Heart left ventricle (tissue), 16 donors: ENCODE results near the gene SIGLECL1. TPM values are rescaled to one million over a fixed set of nuclear protein-coding genes. Genes with fewer than 3 reads are reported as not detected.

Experiments
- ATAC-seq, 4 donors: fragments of 200-7000 bp; cut with Tn5 transposase; one replicate each; pipeline ENCODE4 v1.9.1; 2020 to 2022; ENCODE audit warnings: moderate library complexity in 4 of 4, mild to moderate bottlenecking in 3 of 4, moderate number of reproducible peaks in 1 of 4
- DNase-seq, 5 donors: peaks; one replicate each; pipeline ENCODE4 v3.0.0-alpha.2; 2020
- H3K27ac ChIP-seq, 12 donors: fragments of 200-600 bp; sonication (generic) in 4 of 12; one replicate each; pipeline versions ENCODE4 v1.5.0 to v1.8.0; 2016 to 2022; ENCODE audit warnings: mild to moderate bottlenecking in 2 of 12
- H3K27me3 ChIP-seq, 9 donors: fragments of 200-600 bp; sonication (generic) in 2 of 9; one replicate each; pipeline versions ENCODE4 v1.5.1 to v1.8.0; 2016 to 2022; ENCODE audit warnings: mild to moderate bottlenecking in 3 of 9
- H3K36me3 ChIP-seq, 9 donors: fragments of 200-600 bp; sonication (generic) in 2 of 9; one replicate each; pipeline versions ENCODE4 v1.5.0 to v1.8.0; 2018 to 2022; ENCODE audit warnings: mild to moderate bottlenecking in 2 of 9
- H3K4me1 ChIP-seq, 12 donors: fragments of 200-600 bp; sonication (generic) in 4 of 12; one replicate each; pipeline versions ENCODE4 v1.5.0 to v1.8.0; 2016 to 2022; ENCODE audit warnings: mild to moderate bottlenecking in 3 of 12
- H3K4me3 ChIP-seq, 12 donors: fragments of 200-600 bp; sonication (generic) in 4 of 12; one replicate each; pipeline versions ENCODE4 v1.5.0 to v1.8.0; 2017 to 2022; ENCODE audit warnings: mild to moderate bottlenecking in 9 of 12, moderate library complexity in 4 of 12
- H3K9me3 ChIP-seq, 12 donors: fragments of 200-600 bp; sonication (generic) in 4 of 12; one replicate each; pipeline versions ENCODE4 v1.5.0 to v1.8.0; 2016 to 2022; ENCODE audit warnings: mild to moderate bottlenecking in 1 of 12
- CTCF ChIP-seq, 12 donors: fragments of 200-600 bp; sonication (generic) in 4 of 12; IDR thresholded peaks; one replicate each; pipeline versions ENCODE4 v1.5.0 to v1.8.0; 2018 to 2022; ENCODE audit warnings: antibody characterized with exemption in 12 of 12, mild to moderate bottlenecking in 5 of 12
- POLR2A ChIP-seq, 2 donors: fragments of 450-650 bp; IDR thresholded peaks; one replicate each; pipeline ENCODE4 v1.6.1; 2017; ENCODE audit warnings: antibody characterized with exemption in 2 of 2, mild to moderate bottlenecking in 2 of 2, moderate library complexity in 2 of 2
- WGBS, 4 donors: extraction: QIAGEN DNeasy Blood & Tissue Kit in 2 of 4; methylation state at CpG; one replicate each; pipeline versions ENCODE4 v1.1.5 to v1.1.7; 2013 to 2018; 5-methylcytosine and 5-hydroxymethylcytosine counted together
- intact Hi-C, 10 donors: fragments of 100-400 bp; cut with DNase I; formaldehyde crosslinking; loops; one replicate each; pipeline versions ENCODE4 v1.11.1 to v1.14.2; 2022
- polyA plus RNA-seq, 2 donors: library from polyadenylated mRNA; stranded (reverse); fragments of 200-250 nt; gene quantifications; one replicate each; pipeline ENCODE4 v1.2.3, GENCODE V29; 2013
- total RNA-seq, 9 donors: library from RNA; depleted of rRNA in 2 of 9; stranded (reverse); fragments of >200 nt in 2 of 9; fragmentation: NEBNext Ultra II Directional in 3 of 9; extraction: Animal tissue kit (Norgen Biotek cat#: 25700) in 3 of 9; gene quantifications; one replicate each; pipeline versions ENCODE4 v1.1.0 to v1.2.4, GENCODE V29; 2016 to 2023
- donor health status: ischemic (EF 13 %, LVEDD 7.1; RV severe dilation, severe dysfunction).
- donor health status: healthy with polysubstance abuse.
- donor health status: DM: no; HTN: yes; CAD: no.
- donor health status: DM: no; HTN: no; CAD: no.
- donor health status: ischemic (EF 25% LVEDD 6.9; RV normal size, moderate dysfunction).
- donor health status: ischemic (EF 25% LVEDD 5.7; RV mildly dilated, moderate dysfunction).
- donor health status: healthy.
- donor health status: DM: yes; HTN: yes; CAD: no.
- donor health status: ischemic (EF 35%, LVEDD 5.7; RV mildly dilated, moderate dysfunction).
- donor health status: nonischemic (EF 11% LVEDD 7.7; RV severe dilation, severe dysfunction).
- donor health status: DM: yes; HTN: yes; CAD: no.
- donor health status: PGD.
- donor health status: ischemic (EF 29% LVEDD 5.4; RV normal size, mild dysfunction).
- donor health status: nonischemic (EF 23%, LVEDD 6.1; RV moderate dilation, normal function).

SIGLECL1 gene
- total and polyA plus RNA-seq, 11 donors: not detected

- Histone ChIP-seq H3K27me3 (peaks cover 4 to 64% (median 31%) of the 10 kb centered on the region in 9 donors), H3K27ac (no peak within 1 kb of the TSS), H3K36me3 (no peaks in the 10 kb centered on the region), H3K4me3 (no peak within 1 kb of the TSS), H3K9me3 (peaks cover 0 to 18% (median 11%) of the 10 kb centered on the region in 12 donors), H3K4me1 (peaks cover 0 to 8% (median 0%) of the 10 kb centered on the region in 12 donors)
- TF ChIP-seq CTCF (IDR thresholded peaks at IDR 0.05): no peak
- no peak for TF ChIP-seq POLR2A (IDR thresholded peaks at IDR 0.05)
- no peak for ATAC-seq
- intact Hi-C loops: no loop called here
- 2 to 4% (median 2%) methylated on average over 10 to 62 of the region's 76 CpGs for WGBS, 4 donors
- no peak for DNase-seq
These were observed 60.7 kb downstream of the SIGLECL1 start, which contains the start of gene IGLON5 for GRCh38 chr19:51311351-51312257. TSS of gene IGLON5 (plus strand) at chr19:51311644. CDS start at chr19:51311848, 204 bp downstream.

- H3K27me3 ChIP-seq: peaks cover 4 to 55% (median 13%) of the 10 kb centered on the region in 9 donors
These were observed 65.8 kb downstream of the SIGLECL1 start for GRCh38 chr19:51316688-51317087.

GRCh38 chr19:51317376-51317775 is 66.5 kb downstream of the SIGLECL1 start:
- DNase-seq: no peak
- WGBS, 4 donors: 74 to 86% (median 83%) methylated on average over 3 of the region's 3 CpGs
- no peaks in the 10 kb centered on the region for H3K36me3 ChIP-seq
- TF ChIP-seq CTCF (IDR thresholded peaks at IDR 0.05) (no peak), POLR2A (IDR thresholded peaks at IDR 0.05) (no peak)
- H3K4me1 ChIP-seq: no peaks in the 10 kb centered on the region
- peaks cover 0 to 7% (median 0%) of the 10 kb centered on the region in 12 donors for H3K9me3 ChIP-seq
- peaks cover 0 to 54% (median 6%) of the 10 kb centered on the region in 9 donors for H3K27me3 ChIP-seq
- no peak overlapping the region for H3K27ac ChIP-seq
- ATAC-seq: no peak
- intact Hi-C loops: no loop called here
- no peak overlapping the region for H3K4me3 ChIP-seq

More at GRCh38 chr19:51316688-51317087, 65.8 kb downstream of the SIGLECL1 start:
- H3K36me3 ChIP-seq: no peaks in the 10 kb centered on the region
- WGBS, 4 donors: 55 to 72% (median 58%) methylated on average over 8 of the region's 8 CpGs
- TF ChIP-seq CTCF (IDR thresholded peaks at IDR 0.05) (no peak), POLR2A (IDR thresholded peaks at IDR 0.05) (no peak)
- H3K9me3 ChIP-seq: peaks cover 0 to 7% (median 0%) of the 10 kb centered on the region in 12 donors
- intact Hi-C loops: no loop called here
- no peak overlapping the region for H3K4me3 ChIP-seq
- no peak for ATAC-seq
- H3K4me1 ChIP-seq: peaks cover 0 to 3% (median 0%) of the 10 kb centered on the region in 12 donors
- DNase-seq: no peak
- H3K27ac ChIP-seq: no peak overlapping the region

- H3K4me3 ChIP-seq: no peak overlapping the region
- H3K9me3 ChIP-seq: peaks cover 0 to 7% (median 0%) of the 10 kb centered on the region in 12 donors
- no peak overlapping the region for H3K27ac ChIP-seq
- DNase-seq (no peak), ATAC-seq (no peak)
- peaks cover 0 to 50% (median 3%) of the 10 kb centered on the region in 9 donors for H3K27me3 ChIP-seq
- WGBS, 4 donors: 53 to 100% (median 62%) methylated on average over 1 of the region's 1 CpG
- H3K4me1 ChIP-seq: no peaks in the 10 kb centered on the region
- no peaks in the 10 kb centered on the region for H3K36me3 ChIP-seq
- TF ChIP-seq CTCF (IDR thresholded peaks at IDR 0.05) (no peak), POLR2A (IDR thresholded peaks at IDR 0.05) (no peak)
- intact Hi-C loops: no loop called here
These were observed 67.1 kb downstream of the SIGLECL1 start for GRCh38 chr19:51317968-51318367.
